Activated CD8-positive, alpha-beta memory T cell treated with anti-CD3 and anti-CD28 coated beads, Interleukin-2, amount 50 U/mL, for 1 hour (primary cell): ENCODE measurements around the gene GPC3.

ENCODE experiments used
- DNase-seq: peaks from one replicate; pipeline ENCODE4 v3.0.0-alpha.2; 2020; ENCODE audit errors: extremely low read depth

GPC3 gene

GRCh38 chrX:133926809-133927208, 58.6 kb downstream of the GPC3 start:
- no peak for DNase-seq

- DNase-seq = no peak
These were observed 59.3 kb downstream of the GPC3 start for GRCh38 chrX:133926099-133926498.

GRCh38 chrX:133924548-133924947, 60.8 kb downstream of the GPC3 start:
- DNase-seq = no peak

GRCh38 chrX:133923548-133923947, 61.8 kb downstream of the GPC3 start:
- no peak for DNase-seq

- no peak for DNase-seq
These were observed 62.3 kb downstream of the GPC3 start for GRCh38 chrX:133923113-133923512.

- DNase-seq = no peak
These were observed 63.0 kb downstream of the GPC3 start for GRCh38 chrX:133922390-133922771.

GRCh38 chrX:133921764-133922389, 63.5 kb downstream of the GPC3 start:
- no peak for DNase-seq

- no peak for DNase-seq
These were observed 64.3 kb downstream of the GPC3 start for GRCh38 chrX:133921086-133921485.

GRCh38 chrX:133918361-133918771, 67.0 kb downstream of the GPC3 start:
- no peak for DNase-seq

- DNase-seq = no peak
These were observed 68.2 kb downstream of the GPC3 start for GRCh38 chrX:133916984-133917722.

- no peak for DNase-seq
These were observed 71.6 kb downstream of the GPC3 start for GRCh38 chrX:133913658-133914388.

GRCh38 chrX:133913009-133913408, 72.4 kb downstream of the GPC3 start:
- no peak for DNase-seq

GRCh38 chrX:133911825-133912495, 73.4 kb downstream of the GPC3 start:
- no peak for DNase-seq

- no peak for DNase-seq
These were observed 74.9 kb downstream of the GPC3 start for GRCh38 chrX:133910539-133910938.

- no peak for DNase-seq
These were observed 75.5 kb downstream of the GPC3 start for GRCh38 chrX:133909888-133910287.

GRCh38 chrX:133908223-133908955, 77.0 kb downstream of the GPC3 start:
- DNase-seq = no peak

GRCh38 chrX:133907606-133908005, 77.8 kb downstream of the GPC3 start:
- no peak for DNase-seq

- no peak for DNase-seq
These were observed 80.1 kb downstream of the GPC3 start for GRCh38 chrX:133905305-133905704.

GRCh38 chrX:133897593-133898163, 87.7 kb downstream of the GPC3 start:
- DNase-seq = no peak

- DNase-seq = no peak
These were observed 93.1 kb downstream of the GPC3 start for GRCh38 chrX:133892337-133892736.

- DNase-seq = no peak
These were observed 96.4 kb downstream of the GPC3 start for GRCh38 chrX:133888984-133889383.
